Prostate gland (tissue), 2 donors: ENCODE measurements around the gene COL4A3. TPM values are rescaled to one million over a fixed set of nuclear protein-coding genes. Genes with fewer than 3 reads are reported as not detected.

Source experiments
- DNase-seq: peaks from one replicate; pipeline ENCODE4 v3.0.0-alpha.2; 2019; ENCODE audit warnings: low spot score
- H3K27ac ChIP-seq, 2 donors: fragments of 200-600 bp; sonication (generic); 2 replicates each; pipeline ENCODE4 v1.5.1; 2017 to 2019
- H3K27me3 ChIP-seq: fragments of 200-600 bp; sonication (generic); replicated peaks from 2 replicates; pipeline ENCODE4 v1.5.1; 2019; ENCODE audit not compliant: insufficient read depth
- H3K36me3 ChIP-seq, 2 donors: fragments of 200-600 bp; sonication (generic); 1 replicate in 1 of 2; 2 replicates in 1 of 2; pipeline versions ENCODE4 v1.5.1 to v1.8.1; 2017 to 2019
- H3K4me1 ChIP-seq: fragments of 200-600 bp; sonication (generic); replicated peaks from 2 replicates; pipeline ENCODE4 v1.5.1; 2019
- H3K4me3 ChIP-seq, 2 donors: fragments of 200-600 bp; sonication (generic); 2 replicates each; pipeline ENCODE4 v1.5.1; 2017 to 2019
- H3K9me3 ChIP-seq: fragments of 200-600 bp; sonication (generic); 2 replicates; pipeline ENCODE4 v1.5.1; 2017
- POLR2A ChIP-seq: fragments of 450-650 bp; IDR thresholded peaks from one replicate; pipeline ENCODE4 v1.6.1; 2016; ENCODE audit warnings: antibody characterized with exemption, mild to moderate bottlenecking
- POLR2AphosphoS5 ChIP-seq: sonication (generic); formaldehyde crosslinking; IDR thresholded peaks from one replicate; pipeline ENCODE4 v1.6.1; 2017; ENCODE audit warnings: antibody characterized with exemption
- WGBS: methylation state at CpG from one replicate; pipeline ENCODE4 v1.1.5; 2018; 5-methylcytosine and 5-hydroxymethylcytosine counted together
- intact Hi-C: fragments of 100-400 bp; cut with DNase I; formaldehyde crosslinking; loops from one replicate; pipeline ENCODE4 v1.14.2; 2022
- total RNA-seq, 2 donors: library from RNA; depleted of rRNA; stranded (reverse); fragments of >200 nt; gene quantifications; one replicate each; pipeline ENCODE4 v1.1.0, GENCODE V29; 2016
- TF ChIP-seq, protein P1 (sequence below), 4 experiments: fragments of 200-600 bp in 2 of 4; fragments of 450-650 bp in 2 of 4; sonication (generic) in 2 of 4; IDR thresholded peaks; 1 replicate in 3 of 4; 2 replicates in 1 of 4; pipeline ENCODE4 v1.5.1; 2016 to 2019; ENCODE audit warnings: antibody characterized with exemption in 4 of 4, mild to moderate bottlenecking in 2 of 4, moderate library complexity in 2 of 4

Gene COL4A3
- total RNA-seq, 2 donors from 2014 or later, result 3.5 to 7.0 TPM

DNA sequence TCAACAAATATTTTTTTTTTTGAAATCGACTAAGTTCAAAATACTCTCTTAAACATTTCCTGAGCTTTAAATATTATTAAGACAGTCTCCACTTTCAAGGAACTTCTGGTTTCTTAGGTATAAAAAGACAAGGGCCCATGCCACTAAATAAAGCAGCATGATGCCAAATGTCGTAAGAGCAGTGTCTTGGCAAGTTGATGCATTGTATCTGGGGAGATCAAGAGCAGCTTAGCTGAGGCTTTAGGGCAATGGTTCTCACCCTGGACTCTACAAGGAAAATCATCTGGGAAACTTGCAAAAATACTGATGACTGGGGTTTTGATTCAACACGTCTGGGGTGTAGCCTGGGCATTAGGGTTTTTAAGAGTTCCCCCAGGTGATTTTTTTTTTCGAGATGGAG is 41.3 kb downstream of the COL4A3 start:
- TF ChIP-seq POLR2A (no peak), POLR2AphosphoS5 (no peak)
- TF ChIP-seq, protein P1, sequence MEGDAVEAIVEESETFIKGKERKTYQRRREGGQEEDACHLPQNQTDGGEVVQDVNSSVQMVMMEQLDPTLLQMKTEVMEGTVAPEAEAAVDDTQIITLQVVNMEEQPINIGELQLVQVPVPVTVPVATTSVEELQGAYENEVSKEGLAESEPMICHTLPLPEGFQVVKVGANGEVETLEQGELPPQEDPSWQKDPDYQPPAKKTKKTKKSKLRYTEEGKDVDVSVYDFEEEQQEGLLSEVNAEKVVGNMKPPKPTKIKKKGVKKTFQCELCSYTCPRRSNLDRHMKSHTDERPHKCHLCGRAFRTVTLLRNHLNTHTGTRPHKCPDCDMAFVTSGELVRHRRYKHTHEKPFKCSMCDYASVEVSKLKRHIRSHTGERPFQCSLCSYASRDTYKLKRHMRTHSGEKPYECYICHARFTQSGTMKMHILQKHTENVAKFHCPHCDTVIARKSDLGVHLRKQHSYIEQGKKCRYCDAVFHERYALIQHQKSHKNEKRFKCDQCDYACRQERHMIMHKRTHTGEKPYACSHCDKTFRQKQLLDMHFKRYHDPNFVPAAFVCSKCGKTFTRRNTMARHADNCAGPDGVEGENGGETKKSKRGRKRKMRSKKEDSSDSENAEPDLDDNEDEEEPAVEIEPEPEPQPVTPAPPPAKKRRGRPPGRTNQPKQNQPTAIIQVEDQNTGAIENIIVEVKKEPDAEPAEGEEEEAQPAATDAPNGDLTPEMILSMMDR (IDR thresholded peaks at IDR 0.05), result no peak
- intact Hi-C loops, result no loop called here
- no peak for DNase-seq
- Histone ChIP-seq H3K4me3 (no peak overlapping the region), H3K36me3 (no peaks in the 10 kb centered on the region), H3K27me3 (no peaks in the 10 kb centered on the region), H3K9me3 (no peaks in the 10 kb centered on the region), H3K4me1 (no peaks in the 10 kb centered on the region), H3K27ac (no peak overlapping the region)
- 69% methylated on average over 4 of the region's 4 CpGs for WGBS

DNA sequence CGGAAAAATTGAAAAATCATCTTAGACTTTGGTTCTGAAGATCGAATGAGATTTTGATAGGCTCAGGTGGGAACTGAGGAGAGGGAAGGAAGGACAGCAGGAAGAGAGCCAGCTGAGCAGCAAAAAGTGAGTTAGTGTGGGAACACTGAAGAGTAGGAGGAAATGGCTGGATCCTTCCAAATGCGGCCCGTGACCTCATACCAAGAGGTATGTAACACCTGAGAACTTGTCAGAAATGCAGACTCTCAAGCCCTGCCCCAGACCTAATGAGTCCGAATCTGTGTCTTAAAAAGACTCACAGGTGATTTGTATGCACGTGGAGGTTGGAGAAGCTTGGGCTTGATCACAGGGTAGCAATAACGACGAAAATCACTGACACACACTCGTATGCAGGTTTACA is 42.0 kb downstream of the COL4A3 start:
- DNase-seq, result no peak
- Histone ChIP-seq H3K27me3 (no peaks in the 10 kb centered on the region), H3K4me3 (no peak overlapping the region), H3K9me3 (no peaks in the 10 kb centered on the region), H3K4me1 (no peaks in the 10 kb centered on the region), H3K27ac (no peak overlapping the region), H3K36me3 (no peaks in the 10 kb centered on the region)
- intact Hi-C loops, result no loop called here
- TF ChIP-seq POLR2A, result no peak
- 85% methylated on average over 9 of the region's 9 CpGs for WGBS

DNA sequence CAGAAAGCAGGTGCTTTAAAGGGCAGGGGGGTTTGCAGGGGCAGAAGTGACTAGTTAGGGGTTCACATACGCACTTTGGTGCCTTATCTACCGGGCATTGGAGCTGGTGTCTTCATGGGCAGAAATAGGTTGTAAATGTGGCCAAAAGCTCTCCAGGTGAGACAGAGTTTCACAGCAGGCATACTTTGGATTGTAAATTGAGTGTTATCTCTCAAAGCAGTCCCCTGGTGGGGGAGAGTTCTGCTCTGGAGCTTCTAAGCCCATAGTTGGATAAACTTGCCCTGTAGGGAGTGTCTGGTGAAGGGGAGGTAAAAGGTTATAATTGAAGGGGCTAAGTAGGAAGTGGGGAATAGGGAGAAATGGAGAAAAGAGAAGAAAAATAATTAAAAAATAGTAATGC is 43.1 kb downstream of the COL4A3 start:
- Histone ChIP-seq H3K4me1 (no peaks in the 10 kb centered on the region), H3K36me3 (no peaks in the 10 kb centered on the region), H3K27ac (no peak overlapping the region), H3K27me3 (no peaks in the 10 kb centered on the region), H3K9me3 (no peaks in the 10 kb centered on the region), H3K4me3 (no peak overlapping the region)
- no peak for DNase-seq
- WGBS, result 82% methylated on average over 2 of the region's 2 CpGs
- intact Hi-C loops, result no loop called here
- TF ChIP-seq POLR2A (no peak), POLR2AphosphoS5 (no peak)
- TF ChIP-seq, protein P1 (IDR thresholded peaks at IDR 0.05), result no peak

DNA sequence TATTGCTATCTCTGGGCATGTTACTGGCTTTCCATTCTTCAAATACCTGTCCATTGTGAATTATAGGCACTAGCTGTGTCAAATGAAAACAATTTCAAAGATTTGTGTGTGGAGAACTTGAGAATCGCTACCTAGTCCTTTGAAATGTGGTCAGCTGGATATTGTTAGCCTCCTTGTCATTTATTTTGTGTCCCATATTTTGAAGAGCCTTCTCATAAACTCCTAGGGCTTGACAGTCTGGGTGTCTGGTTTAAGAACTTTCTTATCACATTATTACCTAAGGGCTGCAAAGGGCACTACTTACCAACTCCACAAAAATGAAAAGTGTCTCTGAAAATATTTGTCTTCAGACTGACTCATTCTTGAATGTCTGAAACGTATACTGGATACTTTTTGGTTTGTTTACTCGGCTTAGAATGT is 50.2 kb downstream of the COL4A3 start:
- Histone ChIP-seq H3K4me1 (no peaks in the 10 kb centered on the region), H3K36me3 (no peaks in the 10 kb centered on the region), H3K9me3 (no peaks in the 10 kb centered on the region), H3K27ac (no peak overlapping the region), H3K4me3 (no peak overlapping the region), H3K27me3 (no peaks in the 10 kb centered on the region)
- no peak for DNase-seq
- WGBS, result 73% methylated on average over 3 of the region's 3 CpGs
- TF ChIP-seq POLR2A (no peak), POLR2AphosphoS5 (no peak)
- TF ChIP-seq, protein P1 (IDR thresholded peaks at IDR 0.05), result no peak
- intact Hi-C loops, result no loop called here

DNA sequence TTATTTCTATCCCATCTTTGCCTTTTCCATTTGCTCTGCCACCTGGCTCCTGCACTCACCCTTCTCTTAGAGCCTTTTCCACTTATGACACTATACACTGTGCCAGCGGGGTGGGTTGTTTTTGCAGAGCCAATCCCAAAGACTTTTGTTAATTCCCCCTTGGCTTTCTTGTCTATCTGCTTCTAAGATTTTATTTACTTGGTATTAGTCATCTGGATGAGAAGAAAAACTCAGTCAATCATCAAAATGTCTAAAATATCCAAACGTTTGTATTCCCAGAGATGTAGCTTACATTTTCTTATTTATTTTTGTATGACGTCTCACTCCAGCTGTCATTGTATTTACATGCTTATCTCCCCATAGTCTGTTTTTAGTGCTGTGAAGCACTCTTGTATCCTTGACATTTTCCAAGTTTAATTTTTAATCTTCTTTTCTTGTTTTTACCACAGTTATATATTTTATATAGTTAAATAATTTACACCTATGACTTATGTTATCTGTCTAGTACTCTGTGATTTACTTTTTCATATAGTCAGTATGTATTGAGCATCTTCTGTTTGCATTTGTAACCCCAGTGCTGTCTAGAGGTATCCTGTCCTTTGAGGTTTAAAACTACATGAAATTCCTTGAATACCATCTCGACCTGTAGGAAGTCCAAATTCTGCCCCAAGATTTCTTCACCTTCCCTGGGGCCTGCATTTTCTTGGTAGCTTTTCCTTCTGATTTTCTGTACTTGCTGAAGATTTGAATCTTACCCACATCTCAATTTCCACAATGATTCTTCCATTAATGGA is 55.1 kb downstream of the COL4A3 start:
- no peaks in the 10 kb centered on the region for H3K36me3 ChIP-seq
- H3K9me3 ChIP-seq, result no peaks in the 10 kb centered on the region
- intact Hi-C loops, result no loop called here
- no peaks in the 10 kb centered on the region for H3K27me3 ChIP-seq
- TF ChIP-seq, protein P1 (IDR thresholded peaks at IDR 0.05), result no peak
- TF ChIP-seq POLR2A (no peak), POLR2AphosphoS5 (no peak)
- no peaks in the 10 kb centered on the region for H3K4me1 ChIP-seq
- no peak overlapping the region for H3K27ac ChIP-seq
- H3K4me3 ChIP-seq, result no peak overlapping the region
- no peak for DNase-seq
- 62% methylated on average over 4 of the region's 4 CpGs for WGBS
